Nephron progenitor cell (in vitro differentiated cells): ENCODE results near the gene NAPEPLD.

Source experiments
- DNase-seq: peaks from one replicate; pipeline ENCODE4 v3.0.0; 2021
- H3K27ac Mint-ChIP-seq: 2 replicates; pipeline ENCODE4 v1.8.0; 2021; ENCODE audit warnings: mild to moderate bottlenecking, moderate library complexity, mixed read lengths
- H3K27me3 Mint-ChIP-seq: 2 replicates; pipeline ENCODE4 v1.8.0; 2021; ENCODE audit warnings: mild to moderate bottlenecking, low read depth, mixed read lengths; ENCODE audit not compliant: poor library complexity
- H3K36me3 Mint-ChIP-seq: 2 replicates; pipeline ENCODE4 v1.8.0; 2021; ENCODE audit warnings: low read depth, mixed read lengths
- H3K4me1 Mint-ChIP-seq: 2 replicates; pipeline ENCODE4 v1.8.0; 2021; ENCODE audit warnings: mixed read lengths
- H3K4me3 Mint-ChIP-seq: 2 replicates; pipeline ENCODE4 v1.8.0; 2021; ENCODE audit warnings: mild to moderate bottlenecking, moderate library complexity, mixed read lengths
- H3K9me3 Mint-ChIP-seq: 2 replicates; pipeline ENCODE4 v1.8.0; 2021; ENCODE audit warnings: mild to moderate bottlenecking, moderate library complexity, mixed read lengths
- CTCF ChIP-seq: fragments of 200-600 bp; sonication (generic); IDR thresholded peaks from 2 replicates; pipeline ENCODE4 v1.5.0; 2021; ENCODE audit warnings: antibody characterized with exemption

NAPEPLD gene

GRCh38 chr7:103071000-103071399, 77.9 kb downstream of the NAPEPLD start:
- Mint-ChIP-seq H3K36me3 (peaks cover 32% of the 10 kb centered on the region), H3K4me1 (peaks cover 17% of the 10 kb centered on the region), H3K9me3 (peaks cover 23% of the 10 kb centered on the region), H3K27ac (no peak overlapping the region), H3K4me3 (no peak overlapping the region), H3K27me3 (no peaks in the 10 kb centered on the region)
- no peak for TF ChIP-seq CTCF
- no peak for DNase-seq

GRCh38 chr7:103068414-103069403, 80.2 kb downstream of the NAPEPLD start:
- DNase-seq, result no peak
- H3K4me3 Mint-ChIP-seq, result no peak overlapping the region
- peaks cover 23% of the 10 kb centered on the region for H3K9me3 Mint-ChIP-seq
- no peaks in the 10 kb centered on the region for H3K27me3 Mint-ChIP-seq
- no peak for TF ChIP-seq CTCF
- peaks cover 32% of the 10 kb centered on the region for H3K36me3 Mint-ChIP-seq
- peaks cover 3% of the 10 kb centered on the region for H3K4me1 Mint-ChIP-seq
- no peak overlapping the region for H3K27ac Mint-ChIP-seq

- TF ChIP-seq CTCF, result peak; percentile 43
- Mint-ChIP-seq H3K9me3 (peaks cover 20% of the 10 kb centered on the region), H3K27me3 (no peaks in the 10 kb centered on the region), H3K27ac (no peak overlapping the region), H3K4me3 (no peak overlapping the region), H3K4me1 (peaks cover 4% of the 10 kb centered on the region), H3K36me3 (peaks cover 27% of the 10 kb centered on the region)
- peak; percentile 51 for DNase-seq
Measured at GRCh38 chr7:103065667-103066066, 83.2 kb downstream of the NAPEPLD start.

- peaks cover 4% of the 10 kb centered on the region for H3K4me1 Mint-ChIP-seq
- H3K27me3 Mint-ChIP-seq, result no peaks in the 10 kb centered on the region
- H3K36me3 Mint-ChIP-seq, result peaks cover 18% of the 10 kb centered on the region
- no peak for TF ChIP-seq CTCF
- H3K9me3 Mint-ChIP-seq, result peaks cover 12% of the 10 kb centered on the region
- no peak for DNase-seq
- H3K4me3 Mint-ChIP-seq, result no peak overlapping the region
- no peak overlapping the region for H3K27ac Mint-ChIP-seq
Measured at GRCh38 chr7:103063895-103064294, 85.0 kb downstream of the NAPEPLD start.

GRCh38 chr7:103059471-103059870, 89.4 kb downstream of the NAPEPLD start:
- H3K27ac Mint-ChIP-seq, result no peak overlapping the region
- no peak overlapping the region for H3K4me3 Mint-ChIP-seq
- H3K36me3 Mint-ChIP-seq, result peaks cover 10% of the 10 kb centered on the region
- no peaks in the 10 kb centered on the region for H3K27me3 Mint-ChIP-seq
- H3K4me1 Mint-ChIP-seq, result peaks cover 4% of the 10 kb centered on the region
- TF ChIP-seq CTCF, result no peak
- no peak for DNase-seq
- H3K9me3 Mint-ChIP-seq, result no peaks in the 10 kb centered on the region
